K562 (cell line): ENCODE measurements around the gene FKBP15. TPM values are rescaled to one million over a fixed set of nuclear protein-coding genes. Genes with fewer than 3 reads are reported as not detected.
A peak's percentile ranks its signal among the peaks of the same experiment; 100 is the strongest.

Source experiments
- CEBPB ChIP-seq: fragments of 450-650 bp; IDR thresholded peaks from 2 replicates; pipeline ENCODE4 v1.6.1; 2016; ENCODE audit warnings: missing genetic modification characterization, missing compliant biosample characterization
- E2F5 ChIP-seq: sonication (generic); formaldehyde crosslinking; IDR thresholded peaks from 2 replicates; pipeline ENCODE4 v1.8.0; 2022; ENCODE audit warnings: mild to moderate bottlenecking, missing genetic modification reagents
- ETS2 ChIP-seq: IDR thresholded peaks from 2 replicates; pipeline ENCODE4 v1.6.1; 2016; ENCODE audit warnings: borderline replicate concordance, missing genetic modification characterization, mild to moderate bottlenecking, moderate library complexity, missing compliant biosample characterization; ENCODE audit not compliant: poor library complexity, severe bottlenecking
- FOXP4 ChIP-seq: sonication (generic); formaldehyde crosslinking; IDR thresholded peaks from 2 replicates; pipeline ENCODE4 v1.8.0; 2022; ENCODE audit warnings: mild to moderate bottlenecking, missing genetic modification reagents, borderline replicate concordance
- KLF16 ChIP-seq: IDR thresholded peaks from 2 replicates; pipeline ENCODE4 v1.6.1; 2016; ENCODE audit warnings: antibody characterized with exemption
- MAFG ChIP-seq: fragments of 450-650 bp; conservative IDR thresholded peaks from 2 replicates; pipeline ENCODE4 v1.6.1; 2016; ENCODE audit warnings: missing genetic modification characterization, missing compliant biosample characterization
- MIER1 ChIP-seq: fragments of 450-650 bp; IDR thresholded peaks from 2 replicates; pipeline ENCODE4 v1.6.1; 2016; ENCODE audit warnings: antibody characterized with exemption, mild to moderate bottlenecking, low read depth
- MNT ChIP-seq, 2 experiments: fragments of 450-650 bp; conservative IDR thresholded peaks; 2 replicates each; pipeline ENCODE4 v1.6.1; 2017; ENCODE audit warnings: mild to moderate bottlenecking in 2 of 2, moderate library complexity in 2 of 2
- MYBL2 ChIP-seq, 2 experiments: fragments of 450-650 bp in 1 of 2; sonication (generic) in 1 of 2; formaldehyde crosslinking in 1 of 2; IDR thresholded peaks; 2 replicates each; pipeline versions ENCODE4 v1.6.1 to v1.8.1; 2017 to 2022; ENCODE audit warnings: borderline replicate concordance in 1 of 2, inconsistent platforms in 1 of 2, low read depth in 1 of 2, mild to moderate bottlenecking in 1 of 2, missing genetic modification reagents in 1 of 2, moderate library complexity in 1 of 2
- POLR3G ChIP-seq: IDR thresholded peaks from 2 replicates; pipeline ENCODE4 v1.6.1; 2011; ENCODE audit not compliant: insufficient read length, insufficient replicate concordance; ENCODE audit errors: extremely low read depth
- SP1 ChIP-seq: sonication (generic); formaldehyde crosslinking; IDR thresholded peaks from 2 replicates; pipeline ENCODE4 v1.8.1; 2022; ENCODE audit warnings: mild to moderate bottlenecking, missing genetic modification reagents
- ZBTB34 ChIP-seq: fragments of 250-450 bp; sonication (Bioruptor Pico); IDR thresholded peaks from 2 replicates; pipeline ENCODE4 v1.8.0; 2021; ENCODE audit warnings: mild to moderate bottlenecking, moderate library complexity
- ZFP1 ChIP-seq: fragments of 450-650 bp; formaldehyde crosslinking; IDR thresholded peaks from 2 replicates; pipeline ENCODE4 v1.4.0; 2020; ENCODE audit warnings: mild to moderate bottlenecking, mixed read lengths
- ZNF408 ChIP-seq: fragments of 250-450 bp; sonication (Bioruptor Pico); IDR thresholded peaks from 2 replicates; pipeline ENCODE4 v1.4.0; 2020; ENCODE audit warnings: low read depth, mild to moderate bottlenecking, moderate library complexity
- ZNF696 ChIP-seq: fragments of 250-450 bp; sonication (Bioruptor Pico); conservative IDR thresholded peaks from 2 replicates; pipeline ENCODE4 v1.4.0; 2020; ENCODE audit warnings: mild to moderate bottlenecking, moderate library complexity
- ZNF740 ChIP-seq, 3 experiments: fragments of 200-800 bp in 1 of 3; sonication (Bioruptor generic) in 1 of 3; sonication (generic) in 1 of 3; formaldehyde crosslinking in 1 of 3; IDR thresholded peaks; 2 replicates each; pipeline versions ENCODE4 v1.6.1 to v1.8.0; 2016 to 2022; ENCODE audit warnings: mild to moderate bottlenecking in 2 of 3, missing compliant biosample characterization in 2 of 3, missing genetic modification characterization in 2 of 3, missing genetic modification reagents in 1 of 3
- polyA plus RNA-seq, 8 experiments: library from polyadenylated mRNA; depleted of rRNA in 4 of 8; stranded (reverse) in 5 of 8; unstranded in 3 of 8; fragments of >200 nt; fragmentation: Nextera tagmentation in 2 of 8; fragmentation: Illumina TruSeq in 1 of 8; extraction: Ambion mirVana in 2 of 8; extraction: Trizol in 1 of 8; gene quantifications; 2 replicates each; pipeline versions ENCODE4 v1.2.1 to v1.2.3, GENCODE V29; 2011 to 2014; ENCODE audit warnings: inconsistent platforms in 1 of 8, missing spikeins in 1 of 8
- total RNA-seq, 7 experiments: library from RNA; depleted of rRNA in 6 of 7; stranded (reverse); fragments of >200 nt in 6 of 7; fragmentation: Illumina TruSeq in 2 of 7; extraction: Trizol in 2 of 7; gene quantifications; 2 replicates each; pipeline versions ENCODE4 v1.2.1 to v1.2.3, GENCODE V29; 2011 to 2021; ENCODE audit warnings: low replicate concordance in 1 of 7
- TF ChIP-seq, protein P1 (sequence below): fragments of 450-650 bp; IDR thresholded peaks from one replicate; pipeline ENCODE4 v1.6.1; 2018; ENCODE audit warnings: mild to moderate bottlenecking, moderate library complexity; ENCODE audit not compliant: partially characterized antibody

The FKBP15 gene
- total and polyA plus RNA-seq, 9 of the 15 experiments (the other 6 are each of a cell fraction or from before 2014, with no cell fraction given): 8.7 to 38.0 (median 18.9) TPM

GRCh38 chr9:113221003-113221799, at the start of gene FKBP15, which contains the start of gene SLC31A1 (continued):
- TF ChIP-seq E2F5 (CRISPR knock-in tag) (no peak; the same call in 1 of the 2 replicates), ZNF740 (CRISPR knock-in tag; IDR thresholded peaks at IDR 0.05) (no peak), ZNF740 (tag; IDR thresholded peaks at IDR 0.05) (no peak), POLR3G (no peak), ZBTB34 (CRISPR knock-in tag) (no peak), ZFP1 (CRISPR knock-in tag) (no peak), MNT (conservative IDR thresholded peaks at IDR 0.05) (peak; percentile 74 to 85), CEBPB (tag) (no peak), MYBL2 (IDR thresholded peaks at IDR 0.05; ENCODE audit: low read depth) (no peak), MYBL2 (CRISPR knock-in tag; IDR thresholded peaks at IDR 0.05; ENCODE audit: borderline replicate concordance) (no peak), MIER1 (no peak), SP1 (CRISPR knock-in tag) (no peak; the same call in 1 of the 2 replicates), ZNF696 (CRISPR knock-in tag) (no peak), ETS2 (no peak), ZNF408 (CRISPR knock-in tag) (no peak), MAFG (tag) (no peak), KLF16 (no peak), FOXP4 (CRISPR knock-in tag) (no peak)
- TF ChIP-seq, protein P1, sequence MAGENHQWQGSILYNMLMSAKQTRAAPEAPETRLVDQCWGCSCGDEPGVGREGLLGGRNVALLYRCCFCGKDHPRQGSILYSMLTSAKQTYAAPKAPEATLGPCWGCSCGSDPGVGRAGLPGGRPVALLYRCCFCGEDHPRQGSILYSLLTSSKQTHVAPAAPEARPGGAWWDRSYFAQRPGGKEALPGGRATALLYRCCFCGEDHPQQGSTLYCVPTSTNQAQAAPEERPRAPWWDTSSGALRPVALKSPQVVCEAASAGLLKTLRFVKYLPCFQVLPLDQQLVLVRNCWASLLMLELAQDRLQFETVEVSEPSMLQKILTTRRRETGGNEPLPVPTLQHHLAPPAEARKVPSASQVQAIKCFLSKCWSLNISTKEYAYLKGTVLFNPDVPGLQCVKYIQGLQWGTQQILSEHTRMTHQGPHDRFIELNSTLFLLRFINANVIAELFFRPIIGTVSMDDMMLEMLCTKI: no peak
